Stimulated activated CD8-positive, alpha-beta memory T cell treated with anti-CD3 and anti-CD28 coated beads, Interleukin-4, amount 100 ng/mL, for 24 hours (primary cell): Measurements from ENCODE around the gene ZBTB1.
"Not testable (repeated sequence)": the region's sequence is repeated elsewhere in the genome, so short reads cannot be mapped to it uniquely, and the experiment has no call there.

Source experiments
- DNase-seq: peaks from one replicate; pipeline ENCODE4 v3.0.0-alpha.2; 2020; ENCODE audit warnings: low read depth

The ZBTB1 gene

GRCh38 chr14:64569646-64570045 lies 65.1 kb downstream of the ZBTB1 start:
- DNase-seq: not testable (repeated sequence)

GRCh38 chr14:64572386-64573104 lies 68.0 kb downstream of the ZBTB1 start:
- no peak for DNase-seq

GRCh38 chr14:64573109-64573508 lies 68.5 kb downstream of the ZBTB1 start:
- DNase-seq: no peak
